HK-2 (cell line): ENCODE measurements around the gene DNAH2.

Experiments
- DNase-seq: peaks from one replicate; pipeline ENCODE4 v3.0.0-alpha.2; 2018; ENCODE audit not compliant: unreplicated experiment

Gene DNAH2

GRCh38 chr17:7873051-7873450, 155.5 kb downstream of the DNAH2 start:
- DNase-seq, result no peak

- no peak for DNase-seq
These were observed 158.3 kb downstream of the DNAH2 start for GRCh38 chr17:7875804-7876370.

- DNase-seq, result no peak
These were observed 160.7 kb downstream of the DNAH2 start for GRCh38 chr17:7878234-7878633.

GRCh38 chr17:7880076-7880868, 162.7 kb downstream of the DNAH2 start:
- no peak for DNase-seq

- no peak for DNase-seq
These were observed 163.9 kb downstream of the DNAH2 start for GRCh38 chr17:7881276-7882054.

- DNase-seq, result no peak
These were observed 164.5 kb downstream of the DNAH2 start for GRCh38 chr17:7882068-7882467.

- no peak for DNase-seq
These were observed 165.1 kb downstream of the DNAH2 start for GRCh38 chr17:7882629-7883028.
